OCI-LY7 (cell line): ENCODE measurements around the gene LGALS8.

Experiments
- CTCF ChIP-seq: fragments of 200-600 bp; sonication (generic); conservative IDR thresholded peaks from 2 replicates; pipeline ENCODE4 v1.5.1; 2014; ENCODE audit warnings: mild to moderate bottlenecking, antibody characterized with exemption, low read length, moderate library complexity, mixed read lengths
- EZH2phosphoT487 ChIP-seq: fragments of 200-600 bp; sonication (generic); IDR thresholded peaks from 2 replicates; pipeline ENCODE4 v1.6.1; 2018; ENCODE audit warnings: low read depth, borderline replicate concordance, mild to moderate bottlenecking, mixed run types, antibody characterized with exemption, low read length, moderate library complexity, mixed read lengths

GRCh38 chr1:236518322-236518721 is 5.5 kb upstream of the LGALS8 start:
- TF ChIP-seq CTCF = no peak
- TF ChIP-seq EZH2phosphoT487 = no peak
